RPMI7951 (cell line): ENCODE results near the gene C4orf51. TPM values are rescaled to one million over a fixed set of nuclear protein-coding genes. Genes with fewer than 3 reads are reported as not detected.

ENCODE experiments used
- DNase-seq: peaks from one replicate; pipeline ENCODE4 v3.0.0-alpha.2; 2012; ENCODE audit warnings: low read depth
- total RNA-seq: library from RNA; depleted of rRNA; stranded (reverse); fragments of >200 nt; shearing (Covaris generic); gene quantifications from 2 replicates; pipeline ENCODE4 v1.2.3, GENCODE V29; 2014; rRNA removed

Gene C4orf51
- total RNA-seq, 1 experiment from 2014 or later: not detected

- no peak for DNase-seq
These were observed 76.3 kb downstream of the C4orf51 start for GRCh38 chr4:145756244-145756643.

DNA sequence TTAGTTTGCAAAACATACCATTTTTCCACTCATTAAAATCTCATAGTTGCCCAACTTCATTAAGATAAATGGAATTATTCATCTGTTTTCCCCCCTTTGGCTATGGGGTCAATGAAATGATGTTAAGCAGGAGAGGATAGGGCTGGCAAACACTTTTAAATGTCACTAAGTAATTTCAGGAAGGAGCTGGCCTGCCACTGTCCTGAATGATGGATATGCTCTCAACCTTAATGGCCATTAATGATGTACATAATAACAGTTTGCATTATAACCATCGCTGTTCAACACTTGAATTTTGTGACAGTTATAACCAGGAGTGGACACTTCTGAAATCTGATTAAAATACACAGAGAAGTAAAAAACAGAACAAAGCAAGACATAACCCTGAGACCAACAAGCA, 77.2 kb downstream of the C4orf51 start:
- DNase-seq: no peak

GRCh38 chr4:145760176-145760575, 80.2 kb downstream of the C4orf51 start:
- no peak for DNase-seq

- no peak for DNase-seq
These were observed 81.3 kb downstream of the C4orf51 start for GRCh38 chr4:145760961-145761929.

- DNase-seq: no peak
These were observed 82.8 kb downstream of the C4orf51 start for GRCh38 chr4:145762719-145763118.

DNA sequence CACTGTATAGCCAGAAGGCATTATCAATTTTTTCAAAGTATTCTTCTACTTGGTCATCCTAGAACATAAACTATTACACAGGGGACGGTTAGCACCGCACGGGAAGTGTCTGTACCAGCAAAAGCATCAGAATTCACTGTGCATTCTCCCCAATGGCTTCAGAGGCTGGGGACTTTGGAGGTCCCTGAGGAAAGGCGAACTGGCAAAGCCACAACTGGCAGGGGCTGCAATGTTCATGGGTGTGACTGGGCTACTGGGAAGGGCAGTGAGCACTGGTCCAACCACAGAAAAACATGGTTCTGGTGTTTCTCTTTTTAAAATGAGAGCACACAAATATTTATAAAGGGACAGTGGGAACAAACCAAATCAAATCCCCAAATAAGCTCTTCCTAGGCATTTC, 83.5 kb downstream of the C4orf51 start:
- DNase-seq: no peak

GRCh38 chr4:145766273-145766672, 86.3 kb downstream of the C4orf51 start:
- DNase-seq: no peak

DNA sequence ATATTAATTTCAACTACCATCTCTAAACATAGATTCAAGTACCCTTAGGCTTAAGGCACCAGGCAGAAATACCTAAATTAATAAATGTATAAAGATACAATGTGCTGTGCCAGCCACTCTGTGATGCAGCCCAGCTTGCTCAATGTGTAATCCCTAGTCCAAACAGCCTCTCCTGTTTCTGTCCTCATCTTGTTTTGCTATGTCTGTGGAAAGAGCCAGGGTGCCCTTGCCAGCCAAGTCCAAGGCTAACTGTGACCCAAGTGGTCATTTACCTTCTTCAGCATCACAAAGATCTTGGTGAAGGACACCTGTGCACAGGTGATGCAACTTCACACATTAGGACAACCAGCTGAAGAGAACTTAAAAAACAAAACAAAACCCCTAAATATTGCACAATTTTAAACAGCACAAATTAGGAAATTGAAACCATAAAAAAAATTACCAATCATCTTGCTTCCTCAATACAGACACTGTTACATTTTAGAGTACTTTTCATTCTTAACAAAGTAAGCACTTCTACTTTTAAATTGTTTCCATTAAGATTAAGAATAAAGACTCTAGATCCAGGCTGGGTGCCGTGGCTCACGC, 89.6 kb downstream of the C4orf51 start:
- no peak for DNase-seq

DNA sequence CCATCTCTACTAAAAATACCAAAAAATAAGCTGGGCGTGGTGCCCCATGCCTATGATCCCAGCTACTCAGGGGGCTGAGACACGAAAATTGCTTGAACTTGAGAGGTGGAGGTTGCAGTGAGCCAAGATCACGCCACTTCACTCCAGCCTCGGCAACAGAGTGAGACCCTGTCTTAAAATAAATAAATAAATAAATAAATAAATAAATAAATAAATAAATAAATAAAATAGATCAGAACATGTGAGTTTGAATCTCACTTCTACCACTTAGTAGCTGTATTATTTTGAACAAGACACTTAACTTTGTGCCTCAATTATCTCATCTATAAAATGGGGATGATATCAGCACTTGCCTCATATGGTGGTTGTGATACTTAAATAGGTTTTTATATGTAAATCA, 90.2 kb downstream of the C4orf51 start:
- DNase-seq: no peak

DNA sequence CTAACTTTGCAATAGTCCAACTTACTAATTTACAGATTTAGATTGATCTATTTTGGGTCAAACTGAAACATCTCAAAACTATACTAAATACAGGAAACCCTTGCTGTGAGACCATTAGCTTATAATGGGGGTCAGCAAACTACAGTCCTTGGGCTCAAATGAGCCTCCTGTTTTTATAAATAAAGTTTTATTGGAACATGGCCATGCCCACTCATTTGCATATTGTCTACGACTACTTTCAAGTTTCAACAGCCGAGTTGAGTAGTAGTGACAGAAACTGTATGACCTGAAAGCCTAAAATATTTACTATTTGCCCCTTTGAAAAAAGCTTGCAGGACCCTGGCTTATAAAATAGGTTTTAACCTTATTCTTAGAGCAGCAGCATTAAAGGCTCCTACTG, 92.4 kb downstream of the C4orf51 start:
- no peak for DNase-seq

- DNase-seq: no peak
These were observed 93.8 kb downstream of the C4orf51 start for GRCh38 chr4:145773581-145774234.

- DNase-seq: no peak
These were observed 94.5 kb downstream of the C4orf51 start for GRCh38 chr4:145774473-145774872.

GRCh38 chr4:145775406-145775805, 95.5 kb downstream of the C4orf51 start:
- DNase-seq: no peak

GRCh38 chr4:145776208-145776607, 96.3 kb downstream of the C4orf51 start:
- DNase-seq: no peak

DNA sequence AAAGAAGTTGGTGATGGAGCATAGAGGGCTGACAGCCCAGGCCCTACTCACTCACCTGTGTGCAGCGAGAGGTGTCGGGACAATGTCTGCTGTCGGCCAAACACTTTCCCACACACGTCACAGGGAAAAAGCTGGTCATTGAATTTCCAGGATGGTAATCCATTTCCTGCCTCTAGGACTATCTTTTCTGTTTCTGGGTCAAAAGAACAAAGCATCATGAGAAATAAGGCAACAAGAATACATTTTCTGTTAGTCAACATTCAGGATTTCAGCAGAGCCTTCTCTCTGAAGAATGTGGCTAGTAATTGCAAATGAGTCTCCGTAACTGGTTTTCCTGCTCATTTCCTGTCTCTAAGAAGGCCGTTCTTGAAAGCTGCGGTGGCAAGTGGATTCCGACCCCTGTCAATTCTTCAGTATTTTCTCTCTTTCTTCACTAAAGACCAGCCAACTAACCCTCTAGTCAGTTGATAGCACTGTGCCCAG, 99.4 kb downstream of the C4orf51 start:
- DNase-seq: no peak

DNA sequence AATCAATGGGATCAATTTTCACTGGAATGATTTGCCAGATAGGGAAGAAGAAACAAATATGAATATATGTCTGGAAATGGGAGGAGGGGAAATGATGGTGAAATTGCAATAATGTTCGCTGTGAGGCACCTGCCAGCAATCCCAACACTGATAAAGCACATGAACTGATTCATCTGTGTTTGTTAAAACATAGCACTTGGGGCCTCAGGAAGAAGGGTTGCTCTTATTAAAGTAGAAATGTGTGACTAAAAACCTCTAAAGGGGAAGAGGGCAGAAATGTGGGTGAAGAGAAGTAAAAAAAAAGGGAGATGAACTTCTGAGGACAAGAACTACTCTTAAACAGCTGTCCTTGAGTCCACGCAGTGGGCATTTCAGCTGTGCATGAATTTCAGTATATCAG, 101.4 kb downstream of the C4orf51 start:
- DNase-seq: no peak

Other genes starting within 250 kb of the C4orf51 start
- 10.9 and 11.4 TPM in 2 replicates for gene SMAD1, start 198.3 kb upstream of the C4orf51 start, total RNA-seq
- gene MMAA, start 60.8 kb upstream of the C4orf51 start, total RNA-seq: 0.78 and 1.6 TPM in 2 replicates